Esophagus muscularis mucosa (tissue), 3 donors: ENCODE data around the gene UBXN2A.

Source experiments
- CTCF ChIP-seq, 3 experiments: fragments of 200-600 bp in 2 of 3; fragments of 450-650 bp in 1 of 3; sonication (generic) in 2 of 3; IDR thresholded peaks; one replicate each; pipeline ENCODE4 v1.5.1; 2017 to 2019; ENCODE audit warnings: antibody characterized with exemption in 3 of 3, mild to moderate bottlenecking in 2 of 3, moderate library complexity in 1 of 3
- POLR2AphosphoS5 ChIP-seq, 2 donors: sonication (generic); formaldehyde crosslinking; IDR thresholded peaks; one replicate each; pipeline ENCODE4 v1.6.1; 2017; ENCODE audit warnings: antibody characterized with exemption in 2 of 2

- TF ChIP-seq POLR2AphosphoS5 (IDR thresholded peaks at IDR 0.05) (no peak), CTCF (IDR thresholded peaks at IDR 0.05) (no peak)
These were observed 36.6 kb downstream of the UBXN2A start for GRCh38 chr2:23976883-23977282.
